ENCODE measurements around the gene PTPRE. TPM values are rescaled to one million over a fixed set of nuclear protein-coding genes. Genes with fewer than 3 reads are reported as not detected.

PTPRE gene
- total RNA-seq, 1 experiment from 2014 or later, result 2.6 TPM

- no peak for DNase-seq (ENCODE audit: low read depth)
These were observed 46.0 kb downstream of the PTPRE start for GRCh38 chr10:127952918-127953317.

- no peak for DNase-seq (ENCODE audit: low read depth)
These were observed 47.0 kb downstream of the PTPRE start for GRCh38 chr10:127953876-127954275.

- DNase-seq (ENCODE audit: low read depth), result no peak
These were observed 52.5 kb downstream of the PTPRE start for GRCh38 chr10:127959428-127959827.

GRCh38 chr10:127961071-127961470 lies 54.2 kb downstream of the PTPRE start:
- no peak for DNase-seq (ENCODE audit: low read depth)

- no peak for DNase-seq (ENCODE audit: low read depth)
These were observed 55.3 kb downstream of the PTPRE start for GRCh38 chr10:127962205-127962604.

- no peak for DNase-seq (ENCODE audit: low read depth)
These were observed 56.2 kb downstream of the PTPRE start for GRCh38 chr10:127963136-127963535.

- DNase-seq (ENCODE audit: low read depth), result no peak
These were observed 57.7 kb downstream of the PTPRE start for GRCh38 chr10:127964621-127965020.

- DNase-seq (ENCODE audit: low read depth), result no peak
These were observed 60.0 kb downstream of the PTPRE start for GRCh38 chr10:127966875-127967274.

GRCh38 chr10:127968027-127968441 lies 61.1 kb downstream of the PTPRE start:
- DNase-seq (ENCODE audit: low read depth), result no peak

GRCh38 chr10:127968659-127969058 lies 61.8 kb downstream of the PTPRE start:
- DNase-seq (ENCODE audit: low read depth), result no peak

GRCh38 chr10:127971101-127971946 lies 64.4 kb downstream of the PTPRE start:
- DNase-seq (ENCODE audit: low read depth), result no peak

GRCh38 chr10:127971963-127972615 lies 65.2 kb downstream of the PTPRE start:
- no peak for DNase-seq (ENCODE audit: low read depth)

- DNase-seq (ENCODE audit: low read depth), result no peak
These were observed 66.0 kb downstream of the PTPRE start for GRCh38 chr10:127972751-127973357.

- no peak for DNase-seq (ENCODE audit: low read depth)
These were observed 66.9 kb downstream of the PTPRE start for GRCh38 chr10:127973791-127974311.

GRCh38 chr10:127974911-127975310 lies 68.0 kb downstream of the PTPRE start:
- DNase-seq (ENCODE audit: low read depth), result no peak

GRCh38 chr10:127976286-127976685 lies 69.4 kb downstream of the PTPRE start:
- DNase-seq (ENCODE audit: low read depth), result no peak

GRCh38 chr10:127976701-127977356 lies 69.9 kb downstream of the PTPRE start:
- peak; percentile 32 for DNase-seq (ENCODE audit: low read depth)

- peak; percentile 85 for DNase-seq (ENCODE audit: low read depth)
These were observed 70.6 kb downstream of the PTPRE start for GRCh38 chr10:127977357-127978009.

GRCh38 chr10:127978481-127978880 lies 71.6 kb downstream of the PTPRE start:
- no peak for DNase-seq (ENCODE audit: low read depth)

GRCh38 chr10:127979045-127979444 lies 72.1 kb downstream of the PTPRE start:
- no peak for DNase-seq (ENCODE audit: low read depth)

GRCh38 chr10:127979566-127979965 lies 72.7 kb downstream of the PTPRE start:
- DNase-seq (ENCODE audit: low read depth), result no peak
